ENCODE results near the gene PRDM16. TPM values are rescaled to one million over a fixed set of nuclear protein-coding genes. Genes with fewer than 3 reads are reported as not detected.

The PRDM16 gene
- total and polyA plus RNA-seq, 2 of the 13 experiments (the other 11 are each of a cell fraction or from before 2014, with no cell fraction given) = 0.15 to 0.81 TPM

- no peak for ATAC-seq
- intact Hi-C loops (cut with micrococcal nuclease; ENCODE audit: unreplicated experiment) (no loop called here), in situ Hi-C loops (cut with HindIII; ENCODE audit: extremely low pct_ligation_motif_present, low pct_unique_long_range_greater_than_20kb) (no loop called here)
- Histone ChIP-seq H3K79me2 (ENCODE audit: insufficient read depth, low read length) (no peaks in the 10 kb centered on the region), H2AFZ (ENCODE audit: low read length) (no peak overlapping the region), H3K9ac (ENCODE audit: insufficient read depth, low read depth, low read length) (no peak overlapping the region), H3K36me3 (replicated peaks in 1 of 2; ENCODE audit: control insufficient read depth in 1 of 2, insufficient read depth in 2 of 2, low read length in 2 of 2) (no peaks in the 10 kb centered on the region), H3K4me1 (ENCODE audit: insufficient read depth, low read length) (no peaks in the 10 kb centered on the region), H3K27ac (ENCODE audit: extremely low read length, insufficient read depth, low read length) (no peak overlapping the region), H3K4me3 (replicated peaks in 1 of 3; ENCODE audit: insufficient read depth in 1 of 3, low read depth in 2 of 3, low read length in 3 of 3) (no peak overlapping the region), H4K20me1 (ENCODE audit: insufficient read depth, low read length) (no peaks in the 10 kb centered on the region), H3K27me3 (ENCODE audit: control insufficient read depth in 1 of 2, insufficient read depth in 2 of 2, low read length in 2 of 2) (no peaks in the 10 kb centered on the region), H3K4me2 (ENCODE audit: low read depth, low read length) (no peak overlapping the region), H3K9me3 (ENCODE audit: low read length) (no peaks in the 10 kb centered on the region)
- no peak for TF ChIP-seq ATF7 (IDR thresholded peaks at IDR 0.05)
- no peak for TF ChIP-seq ATF7 (CRISPR knock-in tag; IDR thresholded peaks at IDR 0.05)
- TF ChIP-seq CHCHD3 (CRISPR knock-in tag; IDR thresholded peaks at IDR 0.05) = no peak
- BruUV-seq (replicated peaks) = no TSS peak
- no peak for FAIRE-seq
- DNase-seq (ENCODE audit: low spot score) = no peak
- ChIA-PET POLR2A (no interaction called here), CTCF (ENCODE audit: low intra/inter-chr PET ratio, low total read pairs) (no interaction called here)
- 76% methylated on average over 10 of the region's 11 CpGs for WGBS (ENCODE audit: low lambda C conversion rate)
Measured at GRCh38 chr1:3304246-3304645, 235.2 kb downstream of the PRDM16 start.

DNA sequence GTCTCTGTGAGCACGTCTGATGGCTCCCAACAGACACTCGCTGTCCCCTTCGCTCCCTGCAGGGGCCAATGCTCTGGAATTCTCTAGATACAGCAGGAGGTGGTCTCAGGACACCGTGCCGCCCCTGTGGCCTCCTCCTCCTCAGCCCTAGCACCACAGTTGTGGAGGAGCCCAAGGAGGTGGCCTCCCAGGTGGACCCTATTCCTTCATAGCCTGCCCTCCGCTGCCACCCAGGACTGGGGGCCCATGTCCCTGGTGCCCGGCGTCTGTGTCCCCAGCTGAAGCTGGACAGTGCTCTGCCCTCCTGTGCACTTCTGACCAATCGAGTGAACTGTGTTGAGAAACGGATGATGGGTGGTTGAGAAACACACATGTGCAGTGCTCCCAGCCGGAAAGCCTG lies 235.7 kb downstream of the PRDM16 start:
- H3K27ac ChIP-seq (ENCODE audit: extremely low read length, insufficient read depth, low read length) = no peak overlapping the region
- FAIRE-seq (no peak), DNase-seq (ENCODE audit: low spot score) (no peak), ATAC-seq (no peak)
- in situ Hi-C loops (cut with HindIII; ENCODE audit: extremely low pct_ligation_motif_present, low pct_unique_long_range_greater_than_20kb) = no loop called here
- H4K20me1 ChIP-seq (ENCODE audit: insufficient read depth, low read length) = no peaks in the 10 kb centered on the region
- no peaks in the 10 kb centered on the region for H3K36me3 ChIP-seq (replicated peaks in 1 of 2; ENCODE audit: control insufficient read depth in 1 of 2, insufficient read depth in 2 of 2, low read length in 2 of 2)
- H3K4me1 ChIP-seq (ENCODE audit: insufficient read depth, low read length) = no peaks in the 10 kb centered on the region
- H3K9me3 ChIP-seq (ENCODE audit: low read length) = no peaks in the 10 kb centered on the region
- WGBS (ENCODE audit: low lambda C conversion rate) = 94% methylated on average over 6 of the region's 11 CpGs
- no peak overlapping the region for H2AFZ ChIP-seq (ENCODE audit: low read length)
- BruUV-seq (replicated peaks) = no TSS peak
- no peak overlapping the region for H3K4me3 ChIP-seq (replicated peaks in 1 of 3; ENCODE audit: insufficient read depth in 1 of 3, low read depth in 2 of 3, low read length in 3 of 3)
- ChIA-PET CTCF (ENCODE audit: low intra/inter-chr PET ratio, low total read pairs) (no interaction called here), POLR2A (no interaction called here)
- no peaks in the 10 kb centered on the region for H3K27me3 ChIP-seq (ENCODE audit: control insufficient read depth in 1 of 2, insufficient read depth in 2 of 2, low read length in 2 of 2)
- intact Hi-C loops (cut with micrococcal nuclease; ENCODE audit: unreplicated experiment) = no loop called here
- no peaks in the 10 kb centered on the region for H3K79me2 ChIP-seq (ENCODE audit: insufficient read depth, low read length)
- H3K9ac ChIP-seq (ENCODE audit: insufficient read depth, low read depth, low read length) = no peak overlapping the region
- H3K4me2 ChIP-seq (ENCODE audit: low read depth, low read length) = no peak overlapping the region
- TF ChIP-seq ZNF34 (CRISPR knock-in tag; IDR thresholded peaks at IDR 0.05; ENCODE audit: borderline replicate concordance) (no peak), E2F5 (CRISPR knock-in tag; conservative IDR thresholded peaks at IDR 0.05) (no peak), ZNF543 (CRISPR knock-in tag; IDR thresholded peaks at IDR 0.05) (no peak), REPIN1 (CRISPR knock-in tag; IDR thresholded peaks at IDR 0.05; ENCODE audit: borderline replicate concordance, low read depth) (no peak), GMEB2 (CRISPR knock-in tag; IDR thresholded peaks at IDR 0.05; ENCODE audit: low read depth) (no peak), GMEB1 (CRISPR knock-in tag; IDR thresholded peaks at IDR 0.05; ENCODE audit: borderline replicate concordance) (no peak), KDM6A (CRISPR knock-in tag; IDR thresholded peaks at IDR 0.05; ENCODE audit: low read depth) (no peak)
- TF ChIP-seq, protein P1, sequence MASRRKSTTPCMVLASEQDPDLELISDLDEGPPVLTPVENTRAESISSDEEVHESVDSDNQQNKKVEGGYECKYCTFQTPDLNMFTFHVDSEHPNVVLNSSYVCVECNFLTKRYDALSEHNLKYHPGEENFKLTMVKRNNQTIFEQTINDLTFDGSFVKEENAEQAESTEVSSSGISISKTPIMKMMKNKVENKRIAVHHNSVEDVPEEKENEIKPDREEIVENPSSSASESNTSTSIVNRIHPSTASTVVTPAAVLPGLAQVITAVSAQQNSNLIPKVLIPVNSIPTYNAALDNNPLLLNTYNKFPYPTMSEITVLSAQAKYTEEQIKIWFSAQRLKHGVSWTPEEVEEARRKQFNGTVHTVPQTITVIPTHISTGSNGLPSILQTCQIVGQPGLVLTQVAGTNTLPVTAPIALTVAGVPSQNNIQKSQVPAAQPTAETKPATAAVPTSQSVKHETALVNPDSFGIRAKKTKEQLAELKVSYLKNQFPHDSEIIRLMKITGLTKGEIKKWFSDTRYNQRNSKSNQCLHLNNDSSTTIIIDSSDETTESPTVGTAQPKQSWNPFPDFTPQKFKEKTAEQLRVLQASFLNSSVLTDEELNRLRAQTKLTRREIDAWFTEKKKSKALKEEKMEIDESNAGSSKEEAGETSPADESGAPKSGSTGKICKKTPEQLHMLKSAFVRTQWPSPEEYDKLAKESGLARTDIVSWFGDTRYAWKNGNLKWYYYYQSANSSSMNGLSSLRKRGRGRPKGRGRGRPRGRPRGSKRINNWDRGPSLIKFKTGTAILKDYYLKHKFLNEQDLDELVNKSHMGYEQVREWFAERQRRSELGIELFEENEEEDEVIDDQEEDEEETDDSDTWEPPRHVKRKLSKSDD (CRISPR knock-in tag; IDR thresholded peaks at IDR 0.05; ENCODE audit: low read depth) = no peak
